CD4-positive, alpha-beta T cell treated with Interleukin-4 for 1 hour (primary cell): ENCODE measurements around the gene TMEM167B.
"Not testable (repeated sequence)": the region's sequence is repeated elsewhere in the genome, so short reads cannot be mapped to it uniquely, and the experiment has no call there.

Experiments
- DNase-seq, 2 donors: peaks; one replicate each; pipeline ENCODE4 v3.0.0-alpha.2; 2020 to 2022

Gene TMEM167B

GRCh38 chr1:109090196-109091077 lies at the start of gene TMEM167B:
Gene TMEM167B (plus strand): TSS chr1:109090764. CDS start chr1:109090873, 109 bp downstream.
- DNase-seq: peak; percentile 90 to 92

GRCh38 chr1:109040989-109041620 lies 49.5 kb upstream of the TMEM167B start:
- peak in 1 of 2 donors; percentile 27 for DNase-seq

GRCh38 chr1:109041621-109042468 lies 48.7 kb upstream of the TMEM167B start, which contains the start of gene WDR47:
Gene WDR47 (minus strand): TSS chr1:109042102. CDS start chr1:109023512, 18,590 bp downstream.
- peak; percentile 97 for DNase-seq

- no peak for DNase-seq
Observed at GRCh38 chr1:109045595-109045994, 45.0 kb upstream of the TMEM167B start.

- no peak for DNase-seq
Observed at GRCh38 chr1:109046671-109047070, 43.9 kb upstream of the TMEM167B start.

GRCh38 chr1:109047339-109047738 lies 43.2 kb upstream of the TMEM167B start:
- no peak for DNase-seq

- no peak for DNase-seq
Observed at GRCh38 chr1:109048335-109048734, 42.2 kb upstream of the TMEM167B start.

GRCh38 chr1:109050228-109050995 lies 40.2 kb upstream of the TMEM167B start:
- DNase-seq: no peak

GRCh38 chr1:109052145-109052544 lies 38.4 kb upstream of the TMEM167B start:
- not testable (repeated sequence) for DNase-seq

GRCh38 chr1:109056064-109056463 lies 34.5 kb upstream of the TMEM167B start:
- no peak for DNase-seq

GRCh38 chr1:109059026-109059425 lies 31.5 kb upstream of the TMEM167B start:
- no peak for DNase-seq

GRCh38 chr1:109060707-109061106 lies 29.9 kb upstream of the TMEM167B start:
- no peak for DNase-seq

GRCh38 chr1:109061183-109061582 lies 29.4 kb upstream of the TMEM167B start:
- no peak for DNase-seq

GRCh38 chr1:109065137-109065536 lies 25.4 kb upstream of the TMEM167B start:
- no peak for DNase-seq

- DNase-seq: no peak
Observed at GRCh38 chr1:109067883-109068282, 22.7 kb upstream of the TMEM167B start.

- DNase-seq: no peak
Observed at GRCh38 chr1:109069294-109069693, 21.3 kb upstream of the TMEM167B start.

GRCh38 chr1:109075531-109076490 lies 14.8 kb upstream of the TMEM167B start, which contains the start of gene TAF13:
Gene TAF13 (minus strand): TSS chr1:109076003. CDS start chr1:109075947, 56 bp downstream.
- peak; percentile 89 to 91 for DNase-seq

- no peak for DNase-seq
Observed at GRCh38 chr1:109078317-109078716, 12.2 kb upstream of the TMEM167B start.

- DNase-seq: no peak
Observed at GRCh38 chr1:109079240-109079622, 11.3 kb upstream of the TMEM167B start.

- DNase-seq: no peak
Observed at GRCh38 chr1:109080441-109081082, 10.0 kb upstream of the TMEM167B start.
